ENCODE measurements around the gene ZSCAN10. TPM values are rescaled to one million over a fixed set of nuclear protein-coding genes. Genes with fewer than 3 reads are reported as not detected.

The ZSCAN10 gene
- total and polyA plus RNA-seq, 2 of the 13 experiments (the other 11 are each of a cell fraction or from before 2014, with no cell fraction given), result not detected

GRCh38 chr16:3106205-3106928 lies 7.3 kb upstream of the ZSCAN10 start (continued):
- TF ChIP-seq PHF5A (CRISPR knock-in tag; IDR thresholded peaks at IDR 0.05; ENCODE audit: low read depth, unreplicated experiment), result peak; percentile 53
- no peak for TF ChIP-seq AGO1 (IDR thresholded peaks at IDR 0.05; ENCODE audit: low read depth, low read length, poor library complexity, severe bottlenecking)
- TF ChIP-seq SIN3A (IDR thresholded peaks at IDR 0.05; ENCODE audit: borderline replicate concordance, low read depth, low read length), result peak; percentile 98
- no peak for TF ChIP-seq ZFP90 (CRISPR knock-in tag; IDR thresholded peaks at IDR 0.05; ENCODE audit: borderline replicate concordance)
- TF ChIP-seq RNF219 (CRISPR knock-in tag; IDR thresholded peaks at IDR 0.05), result no peak
- no peak for TF ChIP-seq ZNF20 (CRISPR knock-in tag; IDR thresholded peaks at IDR 0.05)
- TF ChIP-seq ZFP82 (CRISPR knock-in tag; IDR thresholded peaks at IDR 0.05; ENCODE audit: borderline replicate concordance), result no peak
- peak; percentile 44; the same call in 1 of the 2 replicates for TF ChIP-seq NR2F2 (IDR thresholded peaks at IDR 0.05; ENCODE audit: borderline replicate concordance, low read depth)
- no peak for TF ChIP-seq NFE2 (CRISPR knock-in tag; IDR thresholded peaks at IDR 0.05)
- TF ChIP-seq GABPB1 (CRISPR knock-in tag; IDR thresholded peaks at IDR 0.05), result peak; percentile 97
- TF ChIP-seq ZNF12 (CRISPR knock-in tag; IDR thresholded peaks at IDR 0.05), result no peak
- no peak for TF ChIP-seq SCMH1 (CRISPR knock-in tag; IDR thresholded peaks at IDR 0.05; ENCODE audit: borderline replicate concordance)
- no peak for TF ChIP-seq ATF5 (CRISPR knock-in tag; IDR thresholded peaks at IDR 0.05; ENCODE audit: low read depth)
- no peak for TF ChIP-seq ZNF253 (CRISPR knock-in tag; IDR thresholded peaks at IDR 0.05; ENCODE audit: borderline replicate concordance)
- peak; percentile 90 for TF ChIP-seq ZFX (CRISPR knock-in tag; IDR thresholded peaks at IDR 0.05; ENCODE audit: low read depth)
- TF ChIP-seq ZNF543 (CRISPR knock-in tag; IDR thresholded peaks at IDR 0.05), result no peak
- TF ChIP-seq MAX (IDR thresholded peaks at IDR 0.05), result peak; percentile 84
- peak; percentile 65; the same call in 1 of the 2 replicates for TF ChIP-seq THAP7 (CRISPR knock-in tag; IDR thresholded peaks at IDR 0.05)
- TF ChIP-seq CEBPG (CRISPR knock-in tag; IDR thresholded peaks at IDR 0.05), result peak; percentile 79
- TF ChIP-seq ZNF800 (CRISPR knock-in tag; IDR thresholded peaks at IDR 0.05), result no peak
- TF ChIP-seq ZSCAN30 (CRISPR knock-in tag; IDR thresholded peaks at IDR 0.05), result no peak
- TF ChIP-seq ZNF770 (CRISPR knock-in tag; IDR thresholded peaks at IDR 0.05), result peak; percentile 70; the same call in 1 of the 2 replicates
